Panc1 (cell line): Measurements from ENCODE around the gene DHRS13. TPM values are rescaled to one million over a fixed set of nuclear protein-coding genes. Genes with fewer than 3 reads are reported as not detected.
"Not testable (repeated sequence)": the region's sequence is repeated elsewhere in the genome, so short reads cannot be mapped to it uniquely, and the experiment has no call there.

Experiments used
- ATAC-seq: fragments of 200-7000 bp; cut with Tn5 transposase; 2 replicates; pipeline ENCODE4 v1.9.1; 2020; ENCODE audit warnings: mild to moderate bottlenecking, moderate library complexity
- BruUV-seq: library from RNA; stranded (reverse); fragments of 400-500 nt; replicated peaks from 2 replicates; lab custom pipeline; 2021; lab: Mats Ljungman, UMichigan
- CTCF ChIA-PET: fragments of 300-600 bp; sonication (Branson Sonifier 250); formaldehyde crosslinking; loops from one replicate; lab custom pipeline; 2022; ENCODE audit warnings: antibody characterized with exemption; lab: Charles Lee
- POLR2A ChIA-PET: fragments of 300-600 bp; sonication (Branson Sonifier 250); formaldehyde crosslinking; loops from one replicate; lab custom pipeline; 2022; ENCODE audit warnings: antibody characterized with exemption; lab: Charles Lee
- DNase-seq: peaks from one replicate; pipeline ENCODE4 v3.0.0-alpha.2; 2010; ENCODE audit warnings: low read depth, low spot score
- H3K27ac ChIP-seq: 2 replicates; pipeline ENCODE4 v1.5.1; 2011; ENCODE audit warnings: mild to moderate bottlenecking, low read length, inconsistent platforms
- H3K27me3 ChIP-seq: fragments of 200-500 bp; sonication (Bioruptor generic); 2 replicates; pipeline ENCODE4 v1.6.0; 2014; ENCODE audit warnings: low read length, inconsistent platforms; ENCODE audit not compliant: control insufficient read depth, insufficient read depth
- H3K36me3 ChIP-seq: fragments of 200-500 bp; sonication (Bioruptor generic); 2 replicates; pipeline ENCODE4 v1.5.1; 2014; ENCODE audit warnings: inconsistent platforms, mild to moderate bottlenecking, low read length, moderate library complexity; ENCODE audit not compliant: control insufficient read depth, insufficient read depth
- H3K4me1 ChIP-seq: 2 replicates; pipeline ENCODE4 v1.5.1; 2011; ENCODE audit warnings: inconsistent platforms, mild to moderate bottlenecking, low read length, moderate library complexity; ENCODE audit not compliant: control insufficient read depth, insufficient read depth
- H3K4me3 ChIP-seq, 2 experiments: 2 replicates each; pipeline ENCODE4 v1.5.1; 2011 to 2012; ENCODE audit warnings: low read depth in 2 of 2, low read length in 2 of 2, mild to moderate bottlenecking in 2 of 2, inconsistent platforms in 1 of 2, moderate library complexity in 1 of 2
- H3K9me3 ChIP-seq: fragments of 200-500 bp; sonication (Bioruptor generic); 2 replicates; pipeline ENCODE4 v1.5.1; 2014; ENCODE audit warnings: low read depth, mild to moderate bottlenecking, inconsistent platforms, low read length, moderate library complexity; ENCODE audit not compliant: control insufficient read depth, insufficient read depth
- POLR2AphosphoS5 ChIP-seq: IDR thresholded peaks from 2 replicates; pipeline ENCODE4 v1.6.1; 2012; ENCODE audit warnings: mild to moderate bottlenecking, low read depth, low read length, moderate library complexity
- SIN3A ChIP-seq: IDR thresholded peaks from 2 replicates; pipeline ENCODE4 v1.6.1; 2012; ENCODE audit warnings: low read depth, mild to moderate bottlenecking, low read length, moderate library complexity, borderline replicate concordance; ENCODE audit not compliant: insufficient read depth
- TCF7L2 ChIP-seq: IDR thresholded peaks from 2 replicates; pipeline ENCODE4 v1.6.1; 2011; ENCODE audit warnings: mild to moderate bottlenecking, low read depth, low read length, inconsistent platforms
- in situ Hi-C: cut with HindIII; loops from 2 replicates; pipeline ENCODE4 v1.10.0; 2016; ENCODE audit warnings: low sequenced_read_pairs, low pct_unique_long_range_greater_than_20kb
- intact Hi-C: fragments of 100-400 bp; cut with micrococcal nuclease; formaldehyde crosslinking; loops from one replicate; pipeline ENCODE4 v1.10.0; 2022; ENCODE audit not compliant: unreplicated experiment
- total RNA-seq: library from RNA; stranded (reverse); gene quantifications from one replicate; pipeline ENCODE4 v1.2.1, GENCODE V29; 2021; ENCODE audit not compliant: unreplicated experiment
- TF ChIP-seq, protein P1 (sequence below), 2 experiments: IDR thresholded peaks; 2 replicates each; pipeline ENCODE4 v1.6.1; 2011 to 2012; ENCODE audit warnings: low read depth in 2 of 2, control low read depth in 1 of 2, low read length in 1 of 2, mild to moderate bottlenecking in 1 of 2, moderate library complexity in 1 of 2; ENCODE audit not compliant: insufficient read depth in 1 of 2
- TF ChIP-seq, protein P2 (sequence below): fragments of 450-650 bp; IDR thresholded peaks from 2 replicates; pipeline ENCODE4 v1.5.1; 2017; ENCODE audit warnings: mild to moderate bottlenecking

DHRS13 gene
- total RNA-seq, 1 experiment from 2014 or later = 5.2 TPM

DNA sequence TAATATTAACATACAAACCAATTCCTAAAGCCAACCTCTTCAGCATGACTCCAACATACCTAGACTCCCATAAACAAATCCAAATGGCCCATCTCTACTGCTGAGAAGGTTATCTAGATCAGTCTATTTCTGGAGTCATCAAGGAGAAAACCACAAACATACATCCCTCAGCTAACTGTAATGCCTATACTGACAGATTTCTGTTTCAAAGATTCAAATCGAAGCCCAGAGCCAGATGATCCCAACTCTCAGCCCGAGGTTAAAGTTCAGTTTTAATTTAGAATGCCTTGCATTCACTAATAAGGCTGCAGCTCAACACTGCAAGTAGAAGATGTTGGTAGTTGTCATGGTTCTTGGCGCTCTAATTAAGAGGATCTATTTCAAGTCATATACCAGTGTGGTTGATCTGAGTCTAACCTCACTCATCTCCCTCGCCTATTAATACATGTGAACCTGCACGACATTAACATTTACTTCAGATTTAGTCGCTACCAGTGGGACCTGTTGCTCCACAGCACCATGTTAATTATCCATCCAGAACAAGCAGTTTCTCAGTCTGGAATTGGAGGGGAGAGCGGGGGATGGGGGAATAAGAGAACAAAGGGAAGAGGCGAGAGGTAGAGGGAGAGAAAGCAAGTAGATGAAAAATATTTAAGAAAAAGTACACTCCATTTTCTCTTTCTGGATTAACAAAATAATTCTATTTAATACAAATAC, 33.0 kb upstream of the DHRS13 start:
- intact Hi-C loops = no loop called here
- DNase-seq = no peak
- H3K27ac ChIP-seq = no peak overlapping the region
- ChIA-PET POLR2A (interaction anchor here (0.6 kb wide), 1 partner anchor 45 kb away, joined by 26 read pairs; no protein-coding TSS in a partner anchor), CTCF (no interaction called here)
- H3K4me3 ChIP-seq = no peak overlapping the region
- peaks cover 36% of the 10 kb centered on the region for H3K4me1 ChIP-seq
- no peak for TF ChIP-seq POLR2AphosphoS5
- no peak for TF ChIP-seq SIN3A
- TF ChIP-seq, protein P1, sequence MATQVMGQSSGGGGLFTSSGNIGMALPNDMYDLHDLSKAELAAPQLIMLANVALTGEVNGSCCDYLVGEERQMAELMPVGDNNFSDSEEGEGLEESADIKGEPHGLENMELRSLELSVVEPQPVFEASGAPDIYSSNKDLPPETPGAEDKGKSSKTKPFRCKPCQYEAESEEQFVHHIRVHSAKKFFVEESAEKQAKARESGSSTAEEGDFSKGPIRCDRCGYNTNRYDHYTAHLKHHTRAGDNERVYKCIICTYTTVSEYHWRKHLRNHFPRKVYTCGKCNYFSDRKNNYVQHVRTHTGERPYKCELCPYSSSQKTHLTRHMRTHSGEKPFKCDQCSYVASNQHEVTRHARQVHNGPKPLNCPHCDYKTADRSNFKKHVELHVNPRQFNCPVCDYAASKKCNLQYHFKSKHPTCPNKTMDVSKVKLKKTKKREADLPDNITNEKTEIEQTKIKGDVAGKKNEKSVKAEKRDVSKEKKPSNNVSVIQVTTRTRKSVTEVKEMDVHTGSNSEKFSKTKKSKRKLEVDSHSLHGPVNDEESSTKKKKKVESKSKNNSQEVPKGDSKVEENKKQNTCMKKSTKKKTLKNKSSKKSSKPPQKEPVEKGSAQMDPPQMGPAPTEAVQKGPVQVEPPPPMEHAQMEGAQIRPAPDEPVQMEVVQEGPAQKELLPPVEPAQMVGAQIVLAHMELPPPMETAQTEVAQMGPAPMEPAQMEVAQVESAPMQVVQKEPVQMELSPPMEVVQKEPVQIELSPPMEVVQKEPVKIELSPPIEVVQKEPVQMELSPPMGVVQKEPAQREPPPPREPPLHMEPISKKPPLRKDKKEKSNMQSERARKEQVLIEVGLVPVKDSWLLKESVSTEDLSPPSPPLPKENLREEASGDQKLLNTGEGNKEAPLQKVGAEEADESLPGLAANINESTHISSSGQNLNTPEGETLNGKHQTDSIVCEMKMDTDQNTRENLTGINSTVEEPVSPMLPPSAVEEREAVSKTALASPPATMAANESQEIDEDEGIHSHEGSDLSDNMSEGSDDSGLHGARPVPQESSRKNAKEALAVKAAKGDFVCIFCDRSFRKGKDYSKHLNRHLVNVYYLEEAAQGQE (IDR thresholded peaks at IDR 0.05; ENCODE audit: insufficient read depth in 1 of 2, low read depth in 2 of 2, low read length in 1 of 2) = no peak
- no peak for TF ChIP-seq TCF7L2
- TF ChIP-seq, protein P2, sequence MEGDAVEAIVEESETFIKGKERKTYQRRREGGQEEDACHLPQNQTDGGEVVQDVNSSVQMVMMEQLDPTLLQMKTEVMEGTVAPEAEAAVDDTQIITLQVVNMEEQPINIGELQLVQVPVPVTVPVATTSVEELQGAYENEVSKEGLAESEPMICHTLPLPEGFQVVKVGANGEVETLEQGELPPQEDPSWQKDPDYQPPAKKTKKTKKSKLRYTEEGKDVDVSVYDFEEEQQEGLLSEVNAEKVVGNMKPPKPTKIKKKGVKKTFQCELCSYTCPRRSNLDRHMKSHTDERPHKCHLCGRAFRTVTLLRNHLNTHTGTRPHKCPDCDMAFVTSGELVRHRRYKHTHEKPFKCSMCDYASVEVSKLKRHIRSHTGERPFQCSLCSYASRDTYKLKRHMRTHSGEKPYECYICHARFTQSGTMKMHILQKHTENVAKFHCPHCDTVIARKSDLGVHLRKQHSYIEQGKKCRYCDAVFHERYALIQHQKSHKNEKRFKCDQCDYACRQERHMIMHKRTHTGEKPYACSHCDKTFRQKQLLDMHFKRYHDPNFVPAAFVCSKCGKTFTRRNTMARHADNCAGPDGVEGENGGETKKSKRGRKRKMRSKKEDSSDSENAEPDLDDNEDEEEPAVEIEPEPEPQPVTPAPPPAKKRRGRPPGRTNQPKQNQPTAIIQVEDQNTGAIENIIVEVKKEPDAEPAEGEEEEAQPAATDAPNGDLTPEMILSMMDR = no peak
- in situ Hi-C loops = no loop called here
- no peaks in the 10 kb centered on the region for H3K9me3 ChIP-seq
- no TSS peak for BruUV-seq
- H3K36me3 ChIP-seq = no peaks in the 10 kb centered on the region
- H3K27me3 ChIP-seq = no peaks in the 10 kb centered on the region
- no peak for ATAC-seq

DNA sequence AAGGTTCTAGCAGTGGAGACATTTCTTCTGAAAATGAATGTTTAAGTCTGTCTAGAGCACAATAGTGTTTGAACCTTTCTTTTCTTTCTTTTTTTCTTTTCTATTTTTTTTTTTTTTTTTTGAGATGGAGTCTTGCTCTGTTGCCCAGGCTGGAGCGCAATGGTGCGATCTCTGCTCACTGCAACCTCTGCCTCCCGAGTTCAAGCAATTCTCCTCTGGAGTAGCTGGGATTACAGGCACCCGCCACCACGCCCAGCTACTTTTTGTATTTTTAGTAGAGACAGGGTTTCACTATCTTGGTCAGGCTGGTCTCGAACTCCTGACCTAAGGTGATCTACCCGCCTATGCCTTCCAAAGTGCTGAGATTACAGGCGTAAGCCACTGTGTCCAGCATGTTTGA, 31.6 kb upstream of the DHRS13 start:
- DNase-seq, H3K27ac ChIP-seq, H3K4me3 ChIP-seq, POLR2A ChIA-PET, H3K9me3 ChIP-seq, BruUV-seq, H3K27me3 ChIP-seq, intact Hi-C loops, H3K36me3 ChIP-seq, ATAC-seq, CTCF ChIA-PET, in situ Hi-C loops: not testable (repeated sequence)
- peaks cover 22% of the 10 kb centered on the region for H3K4me1 ChIP-seq

DNA sequence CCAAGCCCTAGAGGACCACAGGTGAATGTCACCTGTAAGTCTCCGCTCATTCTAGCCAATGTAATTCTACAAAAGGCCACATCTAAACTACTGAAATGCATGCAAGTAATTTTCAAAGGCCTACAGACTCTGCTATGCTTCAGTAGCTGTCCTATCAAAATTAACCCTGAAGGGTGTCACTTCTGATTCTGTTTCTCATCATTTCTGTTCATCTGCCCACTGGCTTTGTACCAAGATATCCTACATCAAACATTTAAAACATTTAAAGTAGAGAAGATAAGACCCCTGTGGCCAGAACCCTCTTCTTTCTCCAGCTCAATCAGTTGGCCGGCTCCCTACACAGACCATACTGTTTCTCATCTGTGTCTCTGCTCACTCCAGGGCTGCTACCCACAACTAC, 26.9 kb upstream of the DHRS13 start:
- Histone ChIP-seq H3K27me3 (no peaks in the 10 kb centered on the region), H3K27ac (no peak overlapping the region), H3K4me3 (no peak overlapping the region), H3K9me3 (no peaks in the 10 kb centered on the region), H3K4me1 (peaks cover 3% of the 10 kb centered on the region; the same call in 1 of the 2 replicates), H3K36me3 (no peaks in the 10 kb centered on the region)
- ATAC-seq (no peak), DNase-seq (no peak)
- ChIA-PET POLR2A (interaction anchor here (0.7 kb wide), 1 partner anchor 78 kb away, joined by 3 read pairs; no protein-coding TSS in a partner anchor), CTCF (no interaction called here)
- intact Hi-C loops = no loop called here
- BruUV-seq = no TSS peak
- TF ChIP-seq POLR2AphosphoS5 = no peak
- no peak for TF ChIP-seq SIN3A
- no peak for TF ChIP-seq TCF7L2
- TF ChIP-seq, protein P2 = no peak
- TF ChIP-seq, protein P1 (IDR thresholded peaks at IDR 0.05; ENCODE audit: insufficient read depth in 1 of 2, low read depth in 2 of 2, low read length in 1 of 2) = no peak
- in situ Hi-C loops = no loop called here
